Common myeloid progenitor, CD34-positive (primary cell): ENCODE results near the gene PRAMEF27. TPM values are rescaled to one million over a fixed set of nuclear protein-coding genes. Genes with fewer than 3 reads are reported as not detected.
"Not testable (repeated sequence)": the region's sequence is repeated elsewhere in the genome, so short reads cannot be mapped to it uniquely, and the experiment has no call there.

Experiments used
- CTCF ChIA-PET: fragments of 350-600 bp; sonication (Branson Sonifier 250); formaldehyde crosslinking; loops from one replicate; lab custom pipeline; 2021; ENCODE audit warnings: antibody characterized with exemption; lab: Charles Lee
- POLR2A ChIA-PET: fragments of 350-600 bp; sonication (Branson Sonifier 250); formaldehyde crosslinking; loops from one replicate; lab custom pipeline; 2021; ENCODE audit warnings: antibody characterized with exemption; lab: Charles Lee
- DNase-seq, 3 donors: peaks; one replicate each; pipeline versions ENCODE4 v3.0.0 to v3.0.0-alpha.2; 2013
- H3K27ac ChIP-seq, 2 experiments: 1 replicate in 1 of 2; 2 replicates in 1 of 2; pipeline ENCODE4 v1.7.0; 2013; ENCODE audit warnings: inconsistent platforms in 2 of 2, low read length in 2 of 2, mild to moderate bottlenecking in 2 of 2, low read depth in 1 of 2, moderate library complexity in 1 of 2; ENCODE audit not compliant: severe bottlenecking in 2 of 2, insufficient read depth in 1 of 2, poor library complexity in 1 of 2
- H3K27me3 ChIP-seq, 5 experiments: replicated peaks in 2 of 5; 1 replicate in 3 of 5; 2 replicates in 2 of 5; pipeline versions ENCODE4 v1.6.1 to v1.7.0; 2013; ENCODE audit warnings: low read length in 4 of 5, mild to moderate bottlenecking in 2 of 5, moderate library complexity in 2 of 5, inconsistent platforms in 1 of 5; ENCODE audit not compliant: insufficient read depth in 5 of 5, control insufficient read depth in 4 of 5
- H3K36me3 ChIP-seq, 4 experiments: 1 replicate in 2 of 4; 2 replicates in 2 of 4; pipeline versions ENCODE4 v1.6.1 to v1.7.0; 2013; ENCODE audit warnings: low read length in 3 of 4, control low read depth in 1 of 4, mild to moderate bottlenecking in 1 of 4; ENCODE audit not compliant: control insufficient read depth in 4 of 4, insufficient read depth in 4 of 4
- H3K4me1 ChIP-seq, 4 experiments: 1 replicate in 3 of 4; 2 replicates in 1 of 4; pipeline versions ENCODE4 v1.6.1 to v1.7.1; 2013; ENCODE audit warnings: low read length in 3 of 4, mild to moderate bottlenecking in 3 of 4, control low read depth in 1 of 4, inconsistent platforms in 1 of 4, moderate library complexity in 1 of 4; ENCODE audit not compliant: control insufficient read depth in 4 of 4, insufficient read depth in 4 of 4; ENCODE audit errors: control extremely low read depth in 1 of 4
- H3K4me3 ChIP-seq, 7 experiments: 1 replicate in 4 of 7; 2 replicates in 3 of 7; pipeline versions ENCODE4 v1.5.1 to v1.7.0; 2013; ENCODE audit warnings: mild to moderate bottlenecking in 7 of 7, low read length in 6 of 7, moderate library complexity in 6 of 7, inconsistent platforms in 2 of 7, low read depth in 2 of 7, control low read depth in 1 of 7; ENCODE audit not compliant: insufficient read depth in 4 of 7, control insufficient read depth in 1 of 7; ENCODE audit errors: extremely low read depth in 1 of 7
- H3K9me3 ChIP-seq, 5 experiments: 1 replicate in 4 of 5; 2 replicates in 1 of 5; pipeline versions ENCODE4 v1.6.1 to v1.7.1; 2013; ENCODE audit warnings: low read length in 4 of 5, mild to moderate bottlenecking in 2 of 5, inconsistent platforms in 1 of 5, low read depth in 1 of 5, moderate library complexity in 1 of 5; ENCODE audit not compliant: control insufficient read depth in 4 of 5, insufficient read depth in 2 of 5; ENCODE audit errors: control extremely low read depth in 1 of 5
- WGBS: methylation state at CpG from one replicate; pipeline ENCODE4 v1.1.5; 2013; ENCODE audit not compliant: insufficient coverage; 5-methylcytosine and 5-hydroxymethylcytosine counted together
- polyA plus RNA-seq: library from polyadenylated mRNA; unstranded; fragments of 120-200 nt; gene quantifications from one replicate; pipeline ENCODE4 v1.2.1, GENCODE V29; 2013

PRAMEF27 gene
- polyA plus RNA-seq = not detected

DNA sequence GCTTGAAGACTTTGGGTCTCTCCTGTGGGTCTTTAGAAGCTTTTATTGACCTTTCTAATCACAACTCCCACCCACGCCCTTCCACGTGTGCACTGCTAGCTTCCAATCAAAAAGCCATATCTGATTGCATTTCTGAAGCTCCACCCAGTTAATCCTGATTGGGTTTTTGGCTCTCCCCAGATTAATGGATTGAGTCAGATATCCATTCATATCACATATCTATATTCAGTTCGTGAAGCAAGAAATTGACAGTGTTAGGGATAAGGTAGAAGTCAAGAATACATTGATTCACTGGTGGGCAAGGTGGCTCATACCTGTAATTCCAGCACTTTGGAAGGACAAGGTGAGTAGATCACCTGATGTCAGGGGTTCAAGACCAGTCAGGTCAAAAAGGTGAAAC is at the start of gene PRAMEF27:
Gene PRAMEF27, minus strand, starts transcription at position 101 of the 400 bp plus-strand sequence. CDS start 2,916 bp downstream, outside the sequence.
- CTCF ChIA-PET, POLR2A ChIA-PET, DNase-seq, H3K36me3 ChIP-seq, H3K27ac ChIP-seq, H3K9me3 ChIP-seq, H3K4me1 ChIP-seq, H3K4me3 ChIP-seq, H3K27me3 ChIP-seq: not testable (repeated sequence)
- WGBS = no CpG with 5 or more reads among the region's 3 CpGs

DNA sequence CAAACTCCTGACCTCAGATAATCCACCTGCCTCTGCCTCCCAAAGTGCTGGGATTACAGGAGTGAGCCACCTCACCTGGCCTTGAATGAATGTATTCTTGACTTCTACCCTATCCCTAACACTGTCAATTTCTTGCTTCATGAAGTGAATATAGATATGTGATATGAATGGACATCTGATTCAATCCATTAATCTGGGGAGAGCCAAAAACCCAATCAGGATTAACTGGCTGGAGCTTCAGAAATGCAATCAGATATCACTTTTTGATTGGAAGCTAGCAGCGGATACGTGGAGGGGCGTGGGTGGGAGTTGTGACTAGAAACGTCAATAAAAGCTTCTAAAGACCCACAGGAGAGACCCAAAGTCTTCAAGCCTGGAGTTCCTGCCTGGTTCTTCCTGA is 14.1 kb upstream of the PRAMEF27 start, which contains the start of gene PRAMEF25:
Gene PRAMEF25, plus strand, starts transcription at position 301 of the 400 bp plus-strand sequence. CDS start 2,920 bp downstream, outside the sequence.
- H3K27me3 ChIP-seq, POLR2A ChIA-PET, H3K27ac ChIP-seq, H3K36me3 ChIP-seq, H3K9me3 ChIP-seq, CTCF ChIA-PET, DNase-seq, H3K4me3 ChIP-seq, H3K4me1 ChIP-seq: not testable (repeated sequence)
- WGBS = no CpG with 5 or more reads among the region's 4 CpGs

DNA sequence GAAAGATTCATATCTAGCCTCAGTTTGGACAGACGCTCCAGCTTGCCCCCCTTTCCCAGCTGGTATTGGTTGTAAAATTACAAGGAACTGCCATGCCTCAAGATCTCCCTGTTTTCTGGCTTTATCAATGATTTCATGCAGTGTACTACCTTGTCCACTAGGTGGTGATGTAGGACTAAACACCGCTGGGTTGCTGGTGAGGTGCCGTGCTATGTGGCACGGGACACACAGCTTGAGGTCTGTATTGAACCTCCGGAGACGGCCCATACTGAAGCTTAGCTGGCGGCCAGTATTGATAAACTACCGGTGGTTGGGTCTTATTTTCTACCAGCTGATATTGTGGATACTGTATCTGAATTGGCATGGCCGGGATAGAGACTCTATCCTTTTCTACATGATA is 36.5 kb downstream of the PRAMEF27 start:
- no CpG with 5 or more reads among the region's 9 CpGs for WGBS
- H3K4me3 ChIP-seq, CTCF ChIA-PET, H3K27me3 ChIP-seq, H3K36me3 ChIP-seq, POLR2A ChIA-PET, H3K27ac ChIP-seq, H3K9me3 ChIP-seq, DNase-seq, H3K4me1 ChIP-seq: not testable (repeated sequence)

DNA sequence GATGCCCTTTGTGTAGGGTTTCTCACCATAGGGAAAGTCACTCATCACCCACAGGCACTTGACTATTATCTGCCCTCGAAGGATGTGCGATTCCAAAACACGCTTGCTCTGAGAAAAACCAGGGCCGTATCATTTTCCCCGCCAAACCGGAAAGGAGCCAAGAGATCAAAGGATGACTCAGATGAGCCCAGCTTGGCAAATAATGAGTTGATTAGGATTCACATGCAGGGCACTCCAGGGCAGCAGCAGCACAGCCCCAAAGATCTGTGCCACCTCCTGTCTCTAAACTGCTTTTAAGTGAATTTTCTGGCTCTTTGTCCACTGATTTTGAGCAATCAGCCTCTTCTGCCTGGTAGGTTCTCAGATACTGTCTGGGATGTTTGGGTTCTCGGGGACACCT is 44.4 kb downstream of the PRAMEF27 start:
- H3K27ac ChIP-seq, H3K36me3 ChIP-seq, H3K4me3 ChIP-seq, H3K27me3 ChIP-seq, POLR2A ChIA-PET, DNase-seq, H3K9me3 ChIP-seq, H3K4me1 ChIP-seq, CTCF ChIA-PET: not testable (repeated sequence)
- no CpG with 5 or more reads among the region's 7 CpGs for whole genome bisulfite sequencing

DNA sequence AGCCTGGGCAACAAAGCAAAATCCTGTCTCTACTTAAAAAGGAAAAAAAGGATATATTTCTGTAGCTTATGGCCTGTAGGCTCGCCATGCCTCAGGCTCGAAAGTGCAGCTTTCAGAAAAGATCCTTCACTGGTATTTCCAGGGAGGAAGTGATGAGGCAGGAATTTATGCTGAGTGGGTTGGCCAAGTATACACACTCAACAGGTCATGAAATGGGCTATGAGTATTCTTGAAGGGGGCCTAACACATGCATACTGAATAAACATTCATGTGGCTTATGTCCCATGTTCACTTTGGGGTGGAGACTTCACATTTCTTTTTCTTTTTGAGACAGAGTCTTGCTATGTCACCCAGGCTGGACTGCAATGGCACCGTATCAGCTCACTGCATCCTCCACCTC is 47.0 kb downstream of the PRAMEF27 start:
- CTCF ChIA-PET, DNase-seq, H3K27me3 ChIP-seq, H3K9me3 ChIP-seq, H3K4me3 ChIP-seq, H3K27ac ChIP-seq, POLR2A ChIA-PET, H3K4me1 ChIP-seq, H3K36me3 ChIP-seq: not testable (repeated sequence)
- WGBS = no CpG with 5 or more reads among the region's 3 CpGs

DNA sequence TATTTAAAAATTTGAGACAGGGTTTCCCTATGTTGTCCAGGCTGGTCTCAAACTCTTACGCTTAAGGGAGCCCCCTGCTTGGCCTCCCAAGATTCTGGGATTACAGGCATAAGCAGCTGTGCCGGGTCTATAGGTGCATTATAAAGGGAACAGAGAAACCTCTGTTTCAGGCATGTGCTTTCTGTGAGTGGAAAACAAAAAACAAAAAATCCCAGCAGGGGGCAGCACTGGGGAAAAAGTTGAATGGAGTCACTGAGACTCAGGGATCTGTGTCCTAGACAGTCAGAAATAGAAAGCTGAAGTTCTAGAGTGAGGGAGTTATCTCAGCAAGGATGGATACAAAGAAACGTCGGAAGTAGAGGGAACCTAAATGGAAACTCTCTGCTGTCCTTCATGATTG is 50.6 kb downstream of the PRAMEF27 start:
- H3K4me1 ChIP-seq, DNase-seq, POLR2A ChIA-PET, H3K36me3 ChIP-seq, H3K4me3 ChIP-seq, CTCF ChIA-PET, H3K27ac ChIP-seq, H3K27me3 ChIP-seq, H3K9me3 ChIP-seq: not testable (repeated sequence)
- no CpG with 5 or more reads among the region's 4 CpGs for WGBS
